Lower leg skin (tissue), 4 donors: Measurements from ENCODE around the gene FKBP14. TPM values are rescaled to one million over a fixed set of nuclear protein-coding genes. Genes with fewer than 3 reads are reported as not detected.

ENCODE experiments used
- DNase-seq, 2 donors: peaks; one replicate each; pipeline ENCODE4 v3.0.0-alpha.2; 2019; ENCODE audit warnings: low spot score in 2 of 2
- H3K4me3 ChIP-seq: fragments of 200-600 bp; sonication (generic); 2 replicates; pipeline ENCODE4 v1.5.1; 2017; ENCODE audit warnings: mild to moderate bottlenecking, low read depth; ENCODE audit not compliant: poor library complexity, severe bottlenecking
- CTCF ChIP-seq, 3 donors: fragments of 450-650 bp; IDR thresholded peaks; one replicate each; pipeline ENCODE4 v1.5.1; 2016; ENCODE audit warnings: antibody characterized with exemption in 3 of 3, mild to moderate bottlenecking in 3 of 3, moderate library complexity in 2 of 3
- POLR2A ChIP-seq, 2 donors: fragments of 450-650 bp; IDR thresholded peaks; one replicate each; pipeline ENCODE4 v1.6.1; 2016 to 2017; ENCODE audit warnings: antibody characterized with exemption in 2 of 2, mild to moderate bottlenecking in 1 of 2, moderate library complexity in 1 of 2
- WGBS, 2 donors: methylation state at CpG; one replicate each; pipeline ENCODE4 v1.1.5; 2018; 5-methylcytosine and 5-hydroxymethylcytosine counted together
- intact Hi-C: fragments of 100-400 bp; cut with DNase I; formaldehyde crosslinking; loops from one replicate; pipeline ENCODE4 v1.15.0; 2023; ENCODE audit warnings: low total_unique reads
- total RNA-seq, 4 donors: library from RNA; depleted of rRNA; stranded (reverse); fragments of >200 nt; gene quantifications; one replicate each; pipeline ENCODE4 v1.1.0, GENCODE V29; 2016

FKBP14 gene
- total RNA-seq, 4 donors from 2014 or later = 2.3 to 6.1 (median 3.8) TPM

GRCh38 chr7:29976673-29977415 lies 49.7 kb downstream of the FKBP14 start:
- 79 to 90% methylated on average over 6 of the region's 6 CpGs for WGBS, 2 donors
- intact Hi-C loops = no loop called here

GRCh38 chr7:29976266-29976665 lies 50.2 kb downstream of the FKBP14 start:
- TF ChIP-seq POLR2A (IDR thresholded peaks at IDR 0.05) = no peak
- no peak for TF ChIP-seq CTCF (IDR thresholded peaks at IDR 0.05)
- no peak for DNase-seq
- WGBS, 2 donors = 62 to 75% methylated on average over 4 of the region's 4 CpGs
- intact Hi-C loops = no loop called here
- no peak overlapping the region for H3K4me3 ChIP-seq

More at GRCh38 chr7:29976673-29977415, 49.7 kb downstream of the FKBP14 start:
- no peak overlapping the region for H3K4me3 ChIP-seq
- DNase-seq = no peak
- TF ChIP-seq CTCF (IDR thresholded peaks at IDR 0.05) = no peak

GRCh38 chr7:29975561-29975960 lies 50.9 kb downstream of the FKBP14 start:
- DNase-seq = no peak
- no peak for TF ChIP-seq POLR2A (IDR thresholded peaks at IDR 0.05)
- TF ChIP-seq CTCF (IDR thresholded peaks at IDR 0.05) = no peak
- 87 to 93% methylated on average over 1 of the region's 1 CpG for WGBS, 2 donors
- no peak overlapping the region for H3K4me3 ChIP-seq
- intact Hi-C loops = no loop called here

GRCh38 chr7:29974286-29974685 lies 52.2 kb downstream of the FKBP14 start:
- intact Hi-C loops = no loop called here
- WGBS, 2 donors = 88 to 90% methylated on average over 3 of the region's 3 CpGs
- DNase-seq = no peak

GRCh38 chr7:29972315-29972669 lies 54.2 kb downstream of the FKBP14 start:
- no peak for TF ChIP-seq CTCF (IDR thresholded peaks at IDR 0.05)
- no peak for TF ChIP-seq POLR2A (IDR thresholded peaks at IDR 0.05)
- 61 to 66% methylated on average over 1 of the region's 1 CpG for WGBS, 2 donors
- no peak for DNase-seq
- intact Hi-C loops = no loop called here
- H3K4me3 ChIP-seq = no peak overlapping the region

More at GRCh38 chr7:29974286-29974685, 52.2 kb downstream of the FKBP14 start:
- H3K4me3 ChIP-seq = no peak overlapping the region
- TF ChIP-seq POLR2A (IDR thresholded peaks at IDR 0.05) (no peak), CTCF (IDR thresholded peaks at IDR 0.05) (no peak)
